Measurements from ENCODE around the gene RERE.

DNA sequence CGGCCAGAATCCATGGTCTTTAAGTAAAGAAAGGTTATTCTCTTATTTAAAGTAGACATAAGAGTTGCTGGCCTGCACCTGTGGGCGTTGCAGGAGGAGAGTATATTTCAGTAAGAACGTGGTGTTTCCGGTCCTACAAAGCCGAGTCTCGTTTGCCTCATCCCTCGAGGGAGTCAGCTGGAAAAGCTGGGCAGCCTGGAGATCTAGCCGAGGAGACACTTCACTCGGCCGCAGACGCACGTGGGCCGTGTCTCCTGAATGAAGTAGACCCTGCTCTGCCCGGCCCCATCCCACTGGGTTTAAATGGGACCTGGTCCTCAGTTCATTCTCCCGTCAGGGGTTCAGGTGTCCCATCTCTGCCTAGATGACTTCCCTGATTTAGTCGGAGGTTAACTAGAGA is 484.6 kb downstream of the RERE start:
- TF ChIP-seq MEF2A (IDR thresholded peaks at IDR 0.05; ENCODE audit: borderline replicate concordance, low read depth) = no peak
- TF ChIP-seq, protein P1, sequence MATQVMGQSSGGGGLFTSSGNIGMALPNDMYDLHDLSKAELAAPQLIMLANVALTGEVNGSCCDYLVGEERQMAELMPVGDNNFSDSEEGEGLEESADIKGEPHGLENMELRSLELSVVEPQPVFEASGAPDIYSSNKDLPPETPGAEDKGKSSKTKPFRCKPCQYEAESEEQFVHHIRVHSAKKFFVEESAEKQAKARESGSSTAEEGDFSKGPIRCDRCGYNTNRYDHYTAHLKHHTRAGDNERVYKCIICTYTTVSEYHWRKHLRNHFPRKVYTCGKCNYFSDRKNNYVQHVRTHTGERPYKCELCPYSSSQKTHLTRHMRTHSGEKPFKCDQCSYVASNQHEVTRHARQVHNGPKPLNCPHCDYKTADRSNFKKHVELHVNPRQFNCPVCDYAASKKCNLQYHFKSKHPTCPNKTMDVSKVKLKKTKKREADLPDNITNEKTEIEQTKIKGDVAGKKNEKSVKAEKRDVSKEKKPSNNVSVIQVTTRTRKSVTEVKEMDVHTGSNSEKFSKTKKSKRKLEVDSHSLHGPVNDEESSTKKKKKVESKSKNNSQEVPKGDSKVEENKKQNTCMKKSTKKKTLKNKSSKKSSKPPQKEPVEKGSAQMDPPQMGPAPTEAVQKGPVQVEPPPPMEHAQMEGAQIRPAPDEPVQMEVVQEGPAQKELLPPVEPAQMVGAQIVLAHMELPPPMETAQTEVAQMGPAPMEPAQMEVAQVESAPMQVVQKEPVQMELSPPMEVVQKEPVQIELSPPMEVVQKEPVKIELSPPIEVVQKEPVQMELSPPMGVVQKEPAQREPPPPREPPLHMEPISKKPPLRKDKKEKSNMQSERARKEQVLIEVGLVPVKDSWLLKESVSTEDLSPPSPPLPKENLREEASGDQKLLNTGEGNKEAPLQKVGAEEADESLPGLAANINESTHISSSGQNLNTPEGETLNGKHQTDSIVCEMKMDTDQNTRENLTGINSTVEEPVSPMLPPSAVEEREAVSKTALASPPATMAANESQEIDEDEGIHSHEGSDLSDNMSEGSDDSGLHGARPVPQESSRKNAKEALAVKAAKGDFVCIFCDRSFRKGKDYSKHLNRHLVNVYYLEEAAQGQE (IDR thresholded peaks at IDR 0.05; ENCODE audit: low read depth, low read length) = no peak
- TF ChIP-seq, protein P2, sequence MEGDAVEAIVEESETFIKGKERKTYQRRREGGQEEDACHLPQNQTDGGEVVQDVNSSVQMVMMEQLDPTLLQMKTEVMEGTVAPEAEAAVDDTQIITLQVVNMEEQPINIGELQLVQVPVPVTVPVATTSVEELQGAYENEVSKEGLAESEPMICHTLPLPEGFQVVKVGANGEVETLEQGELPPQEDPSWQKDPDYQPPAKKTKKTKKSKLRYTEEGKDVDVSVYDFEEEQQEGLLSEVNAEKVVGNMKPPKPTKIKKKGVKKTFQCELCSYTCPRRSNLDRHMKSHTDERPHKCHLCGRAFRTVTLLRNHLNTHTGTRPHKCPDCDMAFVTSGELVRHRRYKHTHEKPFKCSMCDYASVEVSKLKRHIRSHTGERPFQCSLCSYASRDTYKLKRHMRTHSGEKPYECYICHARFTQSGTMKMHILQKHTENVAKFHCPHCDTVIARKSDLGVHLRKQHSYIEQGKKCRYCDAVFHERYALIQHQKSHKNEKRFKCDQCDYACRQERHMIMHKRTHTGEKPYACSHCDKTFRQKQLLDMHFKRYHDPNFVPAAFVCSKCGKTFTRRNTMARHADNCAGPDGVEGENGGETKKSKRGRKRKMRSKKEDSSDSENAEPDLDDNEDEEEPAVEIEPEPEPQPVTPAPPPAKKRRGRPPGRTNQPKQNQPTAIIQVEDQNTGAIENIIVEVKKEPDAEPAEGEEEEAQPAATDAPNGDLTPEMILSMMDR (IDR thresholded peaks at IDR 0.05) = no peak
- no peak for TF ChIP-seq CHD2 (IDR thresholded peaks at IDR 0.05; ENCODE audit: low read length, partially characterized antibody)
- TF ChIP-seq YY1 (IDR thresholded peaks at IDR 0.05; ENCODE audit: low read depth) = no peak
- TF ChIP-seq RAD21 (IDR thresholded peaks at IDR 0.05; ENCODE audit: low read length) = no peak
- no peak for TF ChIP-seq TAF1 (IDR thresholded peaks at IDR 0.05; ENCODE audit: borderline replicate concordance, low read depth, low read length)
- TF ChIP-seq EZH2phosphoT487 (IDR thresholded peaks at IDR 0.05; ENCODE audit: borderline replicate concordance, low read depth) = no peak
- TF ChIP-seq POLR2AphosphoS5 (IDR thresholded peaks at IDR 0.05; ENCODE audit: low read depth, low read length) = no peak
- TF ChIP-seq SMC3 (IDR thresholded peaks at IDR 0.05; ENCODE audit: low read depth, low read length) = no peak
- TF ChIP-seq, protein P3, sequence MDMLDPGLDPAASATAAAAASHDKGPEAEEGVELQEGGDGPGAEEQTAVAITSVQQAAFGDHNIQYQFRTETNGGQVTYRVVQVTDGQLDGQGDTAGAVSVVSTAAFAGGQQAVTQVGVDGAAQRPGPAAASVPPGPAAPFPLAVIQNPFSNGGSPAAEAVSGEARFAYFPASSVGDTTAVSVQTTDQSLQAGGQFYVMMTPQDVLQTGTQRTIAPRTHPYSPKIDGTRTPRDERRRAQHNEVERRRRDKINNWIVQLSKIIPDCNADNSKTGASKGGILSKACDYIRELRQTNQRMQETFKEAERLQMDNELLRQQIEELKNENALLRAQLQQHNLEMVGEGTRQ (IDR thresholded peaks at IDR 0.05; ENCODE audit: borderline replicate concordance, low read depth, low read length) = no peak
- no peak for TF ChIP-seq MXI1 (IDR thresholded peaks at IDR 0.05; ENCODE audit: low read depth, low read length)
- no peak for TF ChIP-seq TEAD4 (IDR thresholded peaks at IDR 0.05; ENCODE audit: borderline replicate concordance, insufficient read depth)

All from SK-N-SH (cell line).